GM12864 (cell line): ENCODE data around the gene FKBP8.

Experiments
- DNase-seq: peaks from one replicate; pipeline ENCODE4 v3.0.0-alpha.2; 2011; ENCODE audit warnings: low read depth
- H3K4me3 ChIP-seq: 2 replicates; pipeline ENCODE4 v1.5.1; 2011; ENCODE audit warnings: mild to moderate bottlenecking, low read depth, low read length, control low read depth
- CTCF ChIP-seq: IDR thresholded peaks from 2 replicates; pipeline ENCODE4 v1.5.1; 2011; ENCODE audit warnings: low read depth, mild to moderate bottlenecking, moderate library complexity, low read length, control low read depth, inconsistent platforms; ENCODE audit errors: missing control alignments

Gene FKBP8

GRCh38 chr19:18488403-18488723 is 55.0 kb downstream of the FKBP8 start:
- no peak for DNase-seq
- TF ChIP-seq CTCF, result peak; percentile 24
- no peak overlapping the region for H3K4me3 ChIP-seq

- DNase-seq, result no peak
- H3K4me3 ChIP-seq, result no peak overlapping the region
- no peak for TF ChIP-seq CTCF
Measured at GRCh38 chr19:18487576-18488402, 55.6 kb downstream of the FKBP8 start.

DNA sequence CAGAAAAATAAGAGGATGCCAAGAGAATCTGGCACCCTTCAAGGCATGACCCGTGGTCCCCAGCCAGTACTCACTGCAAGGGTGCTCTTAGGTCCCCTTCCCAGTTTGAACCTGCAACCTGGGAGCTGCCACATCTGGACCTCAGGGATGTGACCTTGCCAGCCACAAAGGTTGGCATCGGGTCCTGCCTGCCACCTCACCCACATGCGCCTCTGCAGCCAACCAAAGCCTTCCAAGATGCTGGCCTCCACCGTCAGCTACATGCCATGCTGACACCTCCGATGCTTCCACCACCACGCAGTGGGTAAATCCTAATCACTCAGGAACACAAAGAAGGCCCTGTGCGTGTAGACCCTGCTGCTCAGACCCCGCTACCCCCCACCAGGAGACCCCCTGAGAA is 56.6 kb downstream of the FKBP8 start:
- H3K4me3 ChIP-seq, result no peak overlapping the region
- DNase-seq, result no peak
- no peak for TF ChIP-seq CTCF

GRCh38 chr19:18484992-18485391 is 58.4 kb downstream of the FKBP8 start:
- no peak overlapping the region for H3K4me3 ChIP-seq
- no peak for DNase-seq
- no peak for TF ChIP-seq CTCF

DNA sequence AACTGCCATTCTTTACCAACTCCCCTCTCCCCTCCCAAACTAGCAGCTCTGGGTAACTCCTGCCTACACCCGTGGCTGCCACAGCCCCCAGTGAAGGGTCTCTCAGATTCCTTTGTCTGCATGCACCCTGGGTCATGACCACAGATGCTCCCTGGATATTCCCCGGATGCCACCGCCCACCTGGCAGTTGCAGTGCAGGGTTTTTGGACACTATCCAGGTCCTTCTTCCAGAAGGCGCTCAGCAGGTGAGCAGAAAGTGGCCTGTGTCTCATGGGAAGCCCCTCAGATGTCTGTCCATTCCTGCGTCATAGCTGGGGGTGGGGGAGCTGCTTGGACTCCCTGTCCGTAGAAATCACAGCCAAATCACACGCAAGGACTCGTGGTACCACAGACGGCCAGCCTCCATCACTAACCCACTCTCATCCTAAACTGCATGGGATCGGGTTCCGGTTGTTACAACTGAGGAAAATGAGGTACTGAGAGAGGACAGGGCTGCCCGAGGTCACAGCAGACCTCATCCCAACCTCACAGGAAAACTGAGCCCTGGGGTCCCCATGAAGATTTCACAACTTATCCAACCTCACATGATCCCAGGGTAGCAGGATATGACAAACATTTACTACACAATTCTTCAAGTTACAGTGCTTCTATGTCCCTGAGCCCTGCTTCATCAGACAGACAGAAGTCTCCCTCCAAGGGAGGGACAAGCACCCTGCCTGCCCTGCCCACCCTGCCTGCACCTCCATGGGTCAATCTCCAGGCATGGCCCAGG is 60.1 kb downstream of the FKBP8 start:
- no peak for DNase-seq
- no peak overlapping the region for H3K4me3 ChIP-seq
- no peak for TF ChIP-seq CTCF
